ENCODE data around the gene HYOU1.
"Not testable (repeated sequence)": the region's sequence is repeated elsewhere in the genome, so short reads cannot be mapped to it uniquely, and the experiment has no call there.

HYOU1 gene, protein sequence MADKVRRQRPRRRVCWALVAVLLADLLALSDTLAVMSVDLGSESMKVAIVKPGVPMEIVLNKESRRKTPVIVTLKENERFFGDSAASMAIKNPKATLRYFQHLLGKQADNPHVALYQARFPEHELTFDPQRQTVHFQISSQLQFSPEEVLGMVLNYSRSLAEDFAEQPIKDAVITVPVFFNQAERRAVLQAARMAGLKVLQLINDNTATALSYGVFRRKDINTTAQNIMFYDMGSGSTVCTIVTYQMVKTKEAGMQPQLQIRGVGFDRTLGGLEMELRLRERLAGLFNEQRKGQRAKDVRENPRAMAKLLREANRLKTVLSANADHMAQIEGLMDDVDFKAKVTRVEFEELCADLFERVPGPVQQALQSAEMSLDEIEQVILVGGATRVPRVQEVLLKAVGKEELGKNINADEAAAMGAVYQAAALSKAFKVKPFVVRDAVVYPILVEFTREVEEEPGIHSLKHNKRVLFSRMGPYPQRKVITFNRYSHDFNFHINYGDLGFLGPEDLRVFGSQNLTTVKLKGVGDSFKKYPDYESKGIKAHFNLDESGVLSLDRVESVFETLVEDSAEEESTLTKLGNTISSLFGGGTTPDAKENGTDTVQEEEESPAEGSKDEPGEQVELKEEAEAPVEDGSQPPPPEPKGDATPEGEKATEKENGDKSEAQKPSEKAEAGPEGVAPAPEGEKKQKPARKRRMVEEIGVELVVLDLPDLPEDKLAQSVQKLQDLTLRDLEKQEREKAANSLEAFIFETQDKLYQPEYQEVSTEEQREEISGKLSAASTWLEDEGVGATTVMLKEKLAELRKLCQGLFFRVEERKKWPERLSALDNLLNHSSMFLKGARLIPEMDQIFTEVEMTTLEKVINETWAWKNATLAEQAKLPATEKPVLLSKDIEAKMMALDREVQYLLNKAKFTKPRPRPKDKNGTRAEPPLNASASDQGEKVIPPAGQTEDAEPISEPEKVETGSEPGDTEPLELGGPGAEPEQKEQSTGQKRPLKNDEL

DNA sequence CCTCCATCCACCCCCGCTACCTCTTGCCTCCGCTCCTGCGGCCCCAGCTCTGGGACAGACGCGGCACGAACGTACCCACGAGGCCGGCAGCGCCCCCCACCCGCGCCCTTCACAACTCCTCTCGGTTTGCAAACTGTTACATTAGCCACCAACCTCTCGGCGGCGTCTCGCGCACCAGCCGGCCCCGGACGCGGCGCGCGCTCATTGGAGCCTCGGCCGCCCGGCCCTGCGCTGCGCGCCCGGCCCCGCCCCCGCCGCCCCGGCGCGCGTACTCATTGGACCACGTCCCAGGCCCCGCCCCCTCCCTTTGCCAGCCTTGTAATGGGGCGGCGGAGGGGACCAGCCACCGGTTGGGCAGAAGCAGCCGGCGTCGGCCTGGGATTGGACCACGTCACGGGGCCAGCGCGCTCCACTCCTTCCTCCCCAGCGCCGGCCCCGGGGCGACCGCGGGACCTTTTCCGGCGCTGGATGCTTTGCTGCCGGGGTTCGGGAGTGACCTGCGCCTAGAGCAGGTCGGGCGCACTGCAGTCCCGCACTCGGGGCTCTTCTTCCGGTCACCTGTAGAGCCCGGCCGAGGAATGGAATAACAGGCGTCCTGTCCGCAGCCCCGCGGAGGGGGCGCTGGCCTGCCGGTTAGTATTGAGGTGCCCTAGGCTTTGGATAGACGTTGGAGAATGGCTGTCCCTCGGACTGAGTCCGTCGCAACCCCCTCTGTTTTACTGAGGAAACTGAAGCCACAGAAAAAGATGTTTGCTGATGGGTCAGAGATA, at the start of gene HYOU1:
HYOU1 (minus strand) TSS at position 206 of the 770 bp plus-strand sequence. CDS start 1,045 bp downstream, outside the sequence.
- DNase-seq, result peak; percentile 87 to 90

DNA sequence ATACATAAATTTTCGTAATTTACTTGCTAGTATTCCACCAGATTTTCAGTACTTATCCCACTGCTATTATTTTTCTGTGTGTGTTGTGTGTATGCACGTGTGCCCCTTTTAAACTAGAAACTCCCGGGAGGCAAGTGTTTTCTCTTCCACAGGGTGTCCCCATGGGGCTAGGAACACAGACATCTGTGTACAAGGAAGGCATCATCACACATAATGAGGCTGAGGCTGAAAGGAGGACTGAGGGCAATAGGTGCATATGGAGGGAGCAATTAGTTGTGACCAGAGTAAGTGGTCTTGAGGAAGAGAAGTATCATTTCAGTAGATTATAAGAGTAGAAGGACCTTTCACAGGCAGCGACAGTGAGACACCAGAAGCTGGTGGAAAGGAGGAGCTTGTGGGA, 46.8 kb upstream of the HYOU1 start:
- no peak for DNase-seq

DNA sequence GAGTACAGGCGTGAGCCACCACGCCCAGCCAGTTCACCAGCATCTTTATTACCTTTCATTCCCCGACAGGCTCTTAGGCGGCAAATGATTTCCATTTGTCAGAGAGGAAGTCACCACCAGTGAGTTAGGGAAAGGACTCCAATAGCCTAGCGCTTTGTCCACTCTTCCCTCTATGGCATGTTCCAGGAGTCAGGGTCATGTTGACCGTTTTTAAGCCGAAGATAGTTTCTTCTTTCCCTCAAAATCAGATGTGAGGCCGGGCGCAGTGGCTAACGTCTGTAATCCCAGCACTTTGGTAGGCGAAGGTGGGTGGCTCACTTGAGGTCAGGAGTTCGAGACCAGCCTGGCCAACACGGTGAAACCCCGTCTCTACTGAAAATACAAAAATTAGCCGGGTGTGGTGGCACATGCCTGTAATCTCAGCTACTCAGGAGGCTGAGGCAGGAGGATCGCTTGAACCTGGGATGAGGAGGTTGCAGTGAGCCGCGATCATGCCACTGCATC, 46.2 kb upstream of the HYOU1 start:
- not testable (repeated sequence) for DNase-seq

DNA sequence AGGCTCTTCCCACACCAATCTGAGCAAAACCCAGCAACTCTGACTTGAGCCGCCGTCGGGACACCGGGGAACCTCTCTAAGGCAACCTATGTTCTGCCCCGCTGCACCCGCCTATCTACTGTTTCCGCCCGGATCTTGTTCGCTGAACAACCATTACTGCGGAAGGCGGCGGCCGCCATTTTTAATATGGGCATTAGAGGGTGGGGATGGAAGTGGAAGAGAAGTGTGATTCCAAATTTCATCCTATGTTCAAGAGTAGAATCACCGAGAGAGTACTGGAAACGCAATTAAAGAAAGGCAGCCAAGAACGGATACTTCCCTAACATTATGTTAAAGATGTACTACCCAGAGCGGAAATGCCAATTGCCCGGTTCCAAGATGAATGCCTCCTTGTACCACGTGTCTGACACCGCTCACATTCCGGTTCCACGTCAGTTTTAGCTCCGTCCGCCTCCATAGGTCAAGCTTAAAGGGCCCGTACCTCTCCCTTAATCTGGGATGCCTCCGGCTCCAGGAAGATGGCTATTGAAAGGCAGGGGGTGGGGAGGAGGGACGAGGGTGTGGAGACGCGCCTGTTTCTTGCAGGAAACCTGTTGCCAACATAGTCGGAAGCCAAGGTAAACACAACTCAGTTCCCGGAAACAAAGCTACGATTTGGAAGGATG, 44.9 kb upstream of the HYOU1 start, which contains the start of gene DPAGT1:
DPAGT1 (minus strand) TSS at position 95 of the 665 bp plus-strand sequence. CDS start 198 bp downstream, outside the sequence.
- peak; percentile 63 to 96 for DNase-seq

DNA sequence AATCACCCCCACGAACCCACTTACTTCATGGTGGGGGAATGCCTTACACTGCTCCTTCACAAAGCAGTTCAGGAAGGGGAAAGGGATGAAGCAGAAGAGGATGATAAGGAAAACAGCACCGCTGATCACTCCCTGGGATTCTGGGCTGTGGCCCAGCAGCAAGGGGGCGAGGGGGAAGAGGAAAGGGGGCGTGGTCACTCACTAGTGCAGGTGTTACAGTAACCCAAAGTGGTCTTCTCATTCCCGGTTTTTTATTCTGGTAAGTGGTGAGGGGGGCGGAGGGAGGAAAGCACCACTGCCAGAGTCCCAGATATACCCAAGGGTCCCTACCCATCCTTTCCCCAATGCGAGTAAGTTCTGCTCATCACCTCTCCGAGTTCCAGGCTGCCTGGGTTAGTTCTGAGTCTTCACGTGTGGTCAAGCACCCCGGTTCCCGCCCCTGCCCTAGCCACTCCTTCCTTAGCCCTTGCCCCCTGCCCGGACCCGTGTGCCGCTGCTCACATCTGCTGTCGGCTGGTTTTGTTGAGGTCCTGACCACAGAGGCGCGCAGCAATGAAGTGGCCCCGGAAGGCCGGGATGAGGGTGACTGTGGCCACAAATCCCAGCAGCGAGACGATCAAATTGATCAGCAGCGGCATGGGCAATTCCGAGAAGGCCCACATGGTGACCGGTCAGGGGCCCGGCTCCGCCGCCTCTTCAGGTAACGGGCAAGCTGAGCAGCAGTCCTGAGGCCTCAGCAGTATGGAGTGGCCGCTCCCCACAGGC, 44.2 kb upstream of the HYOU1 start:
- no peak for DNase-seq

DNA sequence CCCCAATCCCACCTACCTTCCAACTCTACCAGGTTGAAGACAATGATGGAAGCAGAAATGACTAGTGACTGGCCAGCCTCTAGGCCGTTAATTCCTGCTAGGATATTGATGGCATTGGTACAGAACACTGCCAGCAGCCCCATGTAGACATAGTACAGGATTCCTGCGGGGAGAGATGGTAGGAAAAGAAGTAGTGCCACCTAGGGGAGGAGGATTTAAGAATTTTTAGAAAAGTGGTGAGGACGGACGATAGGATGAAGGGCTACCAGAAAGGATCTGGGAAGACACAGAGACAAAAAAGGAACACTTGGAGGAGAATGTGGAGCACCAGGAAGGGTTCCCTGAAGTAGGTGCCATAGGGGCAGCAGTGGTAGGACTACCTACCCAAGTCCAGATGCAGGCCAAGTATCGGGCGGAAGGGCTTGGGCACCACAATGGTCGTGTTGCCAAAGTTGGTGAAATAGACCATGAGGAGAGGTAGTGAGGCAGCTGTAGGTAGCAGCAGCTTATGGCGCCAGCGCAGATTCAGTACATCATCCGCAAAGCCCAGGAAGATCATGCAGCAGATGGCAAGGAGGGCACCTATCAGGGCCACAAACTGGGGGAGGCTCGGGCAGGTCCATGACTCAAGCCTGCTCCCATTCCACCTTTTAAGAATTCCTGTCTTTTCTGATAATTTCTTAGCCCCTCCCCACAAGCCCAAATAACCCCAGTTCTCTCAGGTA, 43.4 kb upstream of the HYOU1 start:
- peak in 1 of 2 donors; percentile 3 for DNase-seq

DNA sequence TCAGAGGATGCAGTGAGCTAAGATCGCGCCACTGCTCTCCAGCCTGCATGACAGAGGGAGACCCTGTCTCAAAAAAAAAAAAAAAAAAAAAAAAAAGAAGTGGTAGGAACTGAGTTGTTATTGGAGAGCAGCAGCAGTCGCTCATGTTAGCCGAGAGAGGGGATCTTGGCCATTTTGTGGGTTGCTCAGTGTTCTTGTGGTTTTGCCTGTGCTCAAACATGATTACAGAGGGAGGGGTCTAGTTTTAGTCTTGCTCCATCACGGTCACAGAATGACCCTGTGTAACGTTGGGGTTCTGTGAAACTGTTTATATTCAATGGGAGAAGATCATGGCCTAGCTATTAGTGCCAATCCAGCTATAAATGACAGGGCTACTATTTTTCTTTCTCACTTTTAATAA, 42.7 kb upstream of the HYOU1 start:
- no peak for DNase-seq

DNA sequence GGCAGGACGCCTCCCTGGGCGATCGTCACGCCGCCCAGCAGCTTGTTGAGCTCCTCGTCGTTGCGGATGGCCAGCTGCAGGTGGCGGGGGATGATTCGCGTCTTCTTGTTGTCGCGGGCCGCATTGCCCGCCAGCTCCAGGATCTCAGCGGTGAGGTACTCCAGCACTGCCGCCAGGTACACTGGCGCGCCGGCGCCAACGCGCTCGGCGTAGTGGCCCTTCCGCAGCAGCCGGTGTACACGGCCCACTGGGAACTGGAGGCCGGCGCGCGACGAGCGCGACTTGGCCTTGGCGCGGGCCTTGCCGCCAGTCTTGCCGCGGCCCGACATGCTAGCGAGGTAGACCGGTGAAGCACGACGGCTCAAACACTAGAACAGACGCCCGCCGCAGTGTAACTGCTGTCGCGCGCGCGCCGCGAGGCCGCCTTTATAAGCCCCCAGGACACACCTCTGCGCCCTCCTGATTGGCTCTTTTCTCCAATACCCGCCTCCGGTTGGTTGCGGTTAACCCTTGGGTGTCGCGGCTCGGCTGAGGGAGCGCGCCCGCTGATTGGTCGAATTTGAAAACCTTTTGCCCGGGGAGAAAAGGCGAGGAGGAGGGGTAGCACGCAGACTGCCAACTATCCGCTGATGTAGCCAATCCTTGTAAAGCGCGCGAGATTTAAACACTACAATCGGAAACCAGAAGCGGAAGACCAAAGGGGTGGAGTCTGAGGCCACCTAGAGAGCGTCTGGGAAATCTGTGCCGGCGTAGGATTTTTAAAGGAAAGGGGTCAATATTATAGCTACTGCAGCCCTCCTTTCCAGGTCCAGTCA, 38.3 kb upstream of the HYOU1 start:
- DNase-seq, result peak; percentile 95 to 99

DNA sequence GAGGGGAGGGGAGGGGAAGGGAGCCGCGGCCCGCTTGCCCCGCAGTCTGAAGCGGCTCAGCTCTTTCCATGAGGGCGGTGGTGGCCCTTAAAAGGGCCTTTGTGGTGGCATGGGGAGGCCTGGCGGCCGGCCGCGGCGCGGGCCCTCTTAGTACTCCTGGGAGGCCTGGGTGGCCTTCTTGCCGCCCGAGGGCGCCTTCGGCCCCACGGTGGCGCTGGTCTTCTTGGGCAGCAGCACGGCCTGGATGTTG, 37.7 kb upstream of the HYOU1 start:
- peak; percentile 48 to 85 for DNase-seq

DNA sequence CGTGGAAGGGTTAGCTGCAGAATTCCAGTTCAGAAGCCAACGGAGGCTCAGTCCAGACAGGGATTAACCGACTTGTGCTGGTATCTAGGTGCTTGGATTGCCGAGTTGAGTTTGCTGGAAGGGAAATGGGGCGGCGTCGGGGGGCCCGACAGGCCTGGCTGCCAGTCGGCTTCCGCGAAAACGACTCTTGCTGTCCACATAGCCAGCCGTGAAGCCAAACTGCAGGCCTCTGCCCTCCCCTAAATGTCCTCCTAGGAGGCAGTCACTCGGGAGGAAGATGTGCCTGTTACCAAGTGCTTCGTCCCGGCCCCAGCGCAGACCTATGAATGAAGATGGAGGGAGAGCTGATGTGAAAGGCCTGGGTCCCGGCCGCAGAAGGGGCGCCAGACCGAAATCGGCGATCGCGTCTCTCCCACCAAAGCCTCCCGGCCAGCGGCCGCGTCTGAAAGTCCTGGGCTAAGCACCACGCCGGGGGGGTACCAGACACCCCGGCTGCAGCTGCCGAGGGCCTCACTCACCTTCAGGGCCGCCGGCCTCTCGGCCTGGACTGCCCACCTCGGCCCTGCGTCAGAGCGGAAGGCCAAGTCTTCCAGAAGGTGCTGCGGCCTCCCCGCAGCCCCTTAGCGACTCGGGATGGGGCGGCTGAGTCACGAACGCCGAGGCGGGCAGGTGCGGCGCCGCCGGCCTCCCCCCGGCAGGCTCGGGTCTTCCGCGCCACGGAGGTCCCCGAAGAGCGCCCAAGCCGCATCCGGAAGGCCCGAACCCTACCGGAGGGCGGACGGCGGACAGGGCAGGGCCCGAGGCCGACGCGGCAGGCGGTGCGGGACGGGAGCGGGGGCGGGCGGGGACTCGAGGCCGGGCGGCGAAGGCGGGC, 37.2 kb upstream of the HYOU1 start:
- peak in 1 of 2 donors; percentile 61 for DNase-seq

DNA sequence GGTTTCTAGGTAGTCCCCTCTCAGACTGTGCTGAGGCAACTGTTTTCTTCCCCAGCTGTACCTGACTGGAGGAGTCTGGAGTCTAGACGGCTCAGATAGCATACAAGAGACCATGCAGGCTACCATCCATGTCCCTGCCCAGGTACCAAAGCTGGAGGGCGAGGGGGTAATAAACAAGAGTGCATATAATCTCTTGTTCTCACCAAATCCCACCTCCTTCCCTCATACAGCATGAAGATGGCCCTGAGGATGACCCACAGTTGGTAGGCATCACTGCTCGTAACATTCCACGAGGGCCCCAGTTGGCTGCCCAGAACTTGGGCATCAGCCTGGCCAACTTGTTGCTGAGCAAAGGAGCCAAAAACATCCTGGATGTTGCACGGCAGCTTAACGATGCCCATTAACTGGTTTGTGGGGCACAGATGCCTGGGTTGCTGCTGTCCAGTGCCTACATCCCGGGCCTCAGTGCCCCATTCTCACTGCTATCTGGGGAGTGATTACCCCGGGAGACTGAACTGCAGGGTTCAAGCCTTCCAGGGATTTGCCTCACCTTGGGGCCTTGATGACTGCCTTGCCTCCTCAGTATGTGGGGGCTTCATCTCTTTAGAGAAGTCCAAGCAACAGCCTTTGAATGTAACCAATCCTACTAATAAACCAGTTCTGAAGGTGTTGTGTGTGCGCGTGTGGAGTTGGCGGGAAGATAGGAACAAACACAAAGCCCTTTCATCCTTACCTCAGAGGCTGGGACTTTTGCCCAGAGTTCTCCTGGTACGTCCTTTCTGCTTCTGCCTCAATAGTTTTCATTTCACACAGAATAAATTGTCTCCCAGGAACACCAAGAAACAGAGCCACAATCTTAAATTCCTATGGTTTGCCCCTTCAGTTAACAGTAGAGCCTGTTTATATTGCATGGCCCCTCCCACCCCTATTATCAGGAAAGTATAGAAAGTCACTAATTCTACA, 36.2 kb upstream of the HYOU1 start:
- DNase-seq, result no peak

DNA sequence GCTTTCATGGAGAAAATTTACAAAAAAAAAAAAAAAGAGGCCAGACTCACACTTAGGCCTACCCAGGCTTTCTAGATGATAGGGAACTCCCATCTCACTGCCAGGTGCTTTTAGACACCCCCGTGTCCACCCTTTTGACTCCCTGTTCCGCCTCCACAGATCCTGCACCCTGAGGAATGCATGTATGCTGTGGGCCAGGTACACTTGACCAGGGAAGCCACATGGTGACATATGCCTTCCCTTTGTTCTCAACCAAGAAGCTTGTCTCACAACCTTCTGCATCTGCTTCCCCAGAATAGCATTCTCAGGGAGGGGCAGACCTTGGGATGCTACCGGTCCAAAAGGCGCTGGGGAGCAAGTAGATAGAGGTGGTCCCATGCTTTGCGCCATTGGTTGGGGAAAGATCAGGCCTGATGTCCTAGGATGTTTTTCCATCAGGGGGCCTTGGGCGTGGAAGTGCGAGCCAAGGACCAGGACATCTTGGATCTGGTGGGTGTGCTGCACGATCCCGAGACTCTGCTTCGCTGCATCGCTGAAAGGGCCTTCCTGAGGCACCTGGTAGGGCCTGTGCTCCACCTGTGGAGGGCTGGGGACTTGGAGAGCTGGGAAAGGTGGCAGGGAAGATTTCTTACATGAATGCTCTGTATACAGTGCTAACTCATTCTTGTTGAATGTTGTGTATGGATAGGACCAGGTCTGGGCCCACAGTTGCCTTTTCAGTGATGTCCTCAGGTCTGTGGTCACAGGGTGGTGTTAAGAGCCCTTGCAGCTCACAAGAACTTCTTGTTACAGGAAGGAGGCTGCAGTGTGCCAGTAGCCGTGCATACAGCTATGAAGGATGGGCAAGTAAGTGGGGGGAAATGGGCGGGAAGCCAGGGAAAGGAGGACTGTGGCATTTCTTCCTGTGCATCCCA, 35.2 kb upstream of the HYOU1 start:
- DNase-seq, result no peak

DNA sequence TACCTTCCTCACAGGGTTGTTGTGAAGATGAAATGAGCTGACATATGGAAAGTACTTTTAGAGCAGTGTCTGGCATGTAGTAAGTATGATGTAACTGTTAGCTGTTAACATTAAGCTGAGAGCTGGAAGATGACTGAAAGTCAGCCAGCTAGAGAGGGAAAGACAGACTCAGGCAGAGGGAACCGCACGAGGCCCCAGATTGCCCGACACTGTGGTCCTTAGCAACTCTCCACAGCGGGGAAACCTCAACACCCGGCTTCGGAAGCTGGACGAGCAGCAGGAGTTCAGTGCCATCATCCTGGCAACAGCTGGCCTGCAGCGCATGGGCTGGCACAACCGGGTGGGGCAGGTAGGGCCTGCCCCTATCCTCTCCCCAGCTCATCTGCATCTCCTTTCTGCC, 34.2 kb upstream of the HYOU1 start:
- DNase-seq, result no peak

DNA sequence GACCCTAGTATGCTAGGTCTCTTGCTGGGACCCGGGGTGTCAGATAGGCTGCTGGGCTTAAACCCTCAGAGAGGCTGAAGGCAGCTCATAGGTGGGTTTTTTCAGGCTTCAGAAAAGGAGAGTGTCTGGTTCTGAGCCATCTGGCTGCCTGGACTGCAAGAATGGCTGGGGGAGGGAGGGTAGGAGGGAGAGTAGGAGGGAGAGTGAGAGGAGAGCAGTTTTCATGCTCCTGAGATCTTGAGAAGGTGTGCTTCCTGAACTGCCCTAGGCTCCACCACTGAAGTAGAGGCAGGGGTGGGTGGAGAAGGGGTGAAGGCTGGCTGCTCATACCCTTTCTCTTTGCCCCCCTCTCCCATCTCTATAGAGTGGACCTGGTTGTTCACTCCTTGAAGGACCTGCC, 32.3 kb upstream of the HYOU1 start:
- no peak for DNase-seq

DNA sequence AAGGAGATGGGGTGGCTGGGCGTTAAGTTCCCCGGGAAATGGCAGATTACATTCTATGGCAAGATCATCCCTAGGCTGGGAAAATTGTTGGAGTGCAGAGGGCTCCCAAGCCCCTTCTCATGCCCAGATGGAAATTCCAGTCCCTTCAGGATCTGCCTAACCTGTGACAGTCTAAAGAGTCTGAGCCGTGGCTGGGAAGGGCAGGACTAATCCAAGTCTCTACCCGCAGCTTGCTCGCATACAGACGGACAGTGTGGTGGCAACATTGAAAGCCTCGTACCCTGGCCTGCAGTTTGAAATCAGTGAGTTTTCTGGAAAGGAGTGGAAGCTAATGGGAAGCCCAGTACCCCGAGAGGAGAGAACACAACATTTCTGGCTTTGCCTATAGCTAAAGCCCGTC, 31.4 kb upstream of the HYOU1 start:
- DNase-seq, result no peak

DNA sequence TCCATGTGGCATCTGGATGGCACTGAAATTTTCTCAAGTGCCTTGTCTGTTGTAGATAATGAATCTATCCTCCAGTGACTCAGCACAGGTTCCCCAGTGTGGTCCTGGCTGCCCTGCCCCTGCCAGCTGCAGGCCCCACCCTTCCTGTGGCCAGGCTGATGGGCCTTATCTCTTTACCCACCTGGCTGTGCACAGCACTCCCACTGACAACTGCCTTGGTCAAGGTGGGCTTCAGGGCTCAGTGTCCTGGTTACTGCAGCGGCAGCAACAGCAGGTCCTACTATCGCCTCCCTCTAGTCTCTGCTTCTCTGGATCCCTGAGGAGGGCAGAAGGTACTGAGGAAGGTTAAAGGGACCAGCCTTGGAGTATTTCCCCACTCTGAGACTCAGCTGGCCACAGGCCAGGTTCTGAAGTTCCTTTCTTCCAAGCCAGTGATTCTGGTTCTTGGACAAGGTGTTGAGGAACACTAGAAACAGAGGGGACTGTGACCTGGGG, 30.8 kb upstream of the HYOU1 start:
- no peak for DNase-seq

Measured in bone marrow (tissue), 2 donors.